Activated CD8-positive, alpha-beta memory T cell treated with anti-CD3 and anti-CD28 coated beads for 4 hours (primary cell): ENCODE results near the gene PAH.

Experiments
- DNase-seq, 2 donors: peaks; one replicate each; pipeline ENCODE4 v3.0.0-alpha.2; 2020; ENCODE audit warnings: low read depth in 2 of 2

The PAH gene

GRCh38 chr12:102917026-102917787 is at the start of gene PAH:
PAH (minus strand) TSS chr12:102917244; CDS start chr12:102917130, 114 bp downstream.
- DNase-seq, result peak in 1 of 2 donors; percentile 1

DNA sequence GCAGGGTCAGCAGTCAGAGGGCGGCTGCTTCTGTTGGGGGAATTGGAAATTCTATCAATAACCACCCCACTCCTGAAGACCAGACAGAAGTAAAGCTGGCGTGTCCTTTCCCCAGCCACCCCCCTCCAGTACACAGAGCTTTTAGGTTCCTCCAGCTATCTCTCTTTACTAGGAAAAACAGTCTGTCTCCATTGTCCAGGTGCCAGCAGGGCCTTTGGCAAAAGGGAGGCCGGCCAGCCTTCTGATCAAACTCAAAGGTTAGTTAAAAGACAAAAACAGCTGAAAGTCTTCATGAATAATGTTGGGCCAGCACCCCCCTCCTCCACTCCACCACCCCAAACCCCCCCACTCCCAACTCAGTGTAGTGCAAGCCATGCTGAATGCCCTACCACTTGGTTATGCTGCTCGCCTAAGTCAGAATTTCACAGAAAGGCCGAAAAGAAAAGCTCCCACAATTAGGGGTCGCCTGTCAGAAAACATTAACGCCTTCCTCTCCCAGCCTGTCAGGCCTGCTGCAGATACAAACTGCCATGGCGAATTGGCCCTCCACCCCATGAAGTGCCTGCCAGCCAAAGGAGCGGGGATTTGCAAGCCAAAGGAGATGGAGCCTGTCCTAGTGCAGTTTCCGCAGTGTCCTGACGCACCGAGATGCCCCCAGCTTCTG is 49.3 kb upstream of the PAH start:
- no peak for DNase-seq

DNA sequence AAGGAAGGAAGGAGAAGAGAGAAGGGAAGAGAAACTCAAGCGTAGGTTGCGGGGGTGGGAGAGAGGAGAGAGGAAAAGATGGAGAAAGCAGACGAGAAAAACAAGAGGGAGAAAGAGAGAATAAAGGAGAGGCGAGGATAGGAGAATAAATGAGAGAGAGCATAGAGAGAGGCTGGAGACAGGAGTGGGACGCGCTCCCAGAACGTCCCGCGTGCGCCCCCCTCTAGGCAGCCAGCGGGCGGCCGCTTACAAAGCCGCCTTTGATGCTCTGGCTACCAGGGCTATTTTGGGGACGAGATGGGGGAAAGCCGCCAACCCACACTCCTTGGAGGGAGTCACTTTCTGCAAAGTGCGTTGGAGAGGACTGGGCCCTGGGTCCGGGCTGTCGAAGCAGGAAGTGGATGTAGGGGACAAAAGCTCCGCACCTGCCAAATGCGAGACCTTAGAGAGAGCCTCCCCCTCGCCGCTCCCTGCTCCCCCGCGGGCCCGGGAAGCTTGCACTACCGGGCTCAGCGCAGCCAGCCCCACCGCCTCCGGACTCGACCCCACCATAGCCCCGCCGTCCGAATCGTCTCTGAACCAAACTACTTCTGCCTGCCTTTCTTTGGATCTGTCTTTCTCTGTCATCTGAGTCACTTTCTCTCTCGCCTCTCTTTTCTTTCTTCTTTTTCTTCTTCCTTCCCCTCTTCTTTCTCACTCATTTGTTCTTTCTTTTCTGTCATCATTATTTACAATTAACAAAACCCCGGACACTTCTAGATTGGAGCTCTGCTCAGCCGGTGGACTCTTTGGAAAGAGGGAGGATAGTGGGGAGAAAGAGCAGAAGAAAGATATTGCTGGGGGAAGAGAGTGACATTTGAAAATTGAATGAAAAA is 48.5 kb upstream of the PAH start:
- no peak for DNase-seq

DNA sequence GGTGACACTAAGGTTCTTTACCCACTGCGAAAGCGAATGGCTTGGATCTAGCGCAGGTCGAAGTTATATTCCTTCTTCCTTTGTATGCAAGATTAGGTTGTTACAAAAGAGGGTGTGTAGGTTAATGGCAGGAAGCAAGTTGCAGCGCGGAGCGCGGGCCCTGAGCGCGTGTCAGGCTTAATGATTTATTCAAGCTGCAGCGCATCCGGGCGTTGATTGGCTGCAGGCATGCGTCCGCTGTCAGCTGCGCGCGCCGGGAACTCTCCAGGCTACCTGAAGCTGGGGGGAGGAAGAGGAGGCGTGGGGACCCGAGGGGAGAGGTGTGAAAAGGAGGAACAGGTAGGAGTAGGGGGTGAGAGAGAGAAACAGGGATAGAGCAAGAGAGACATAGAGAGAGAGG is 47.8 kb upstream of the PAH start:
- DNase-seq, result no peak

DNA sequence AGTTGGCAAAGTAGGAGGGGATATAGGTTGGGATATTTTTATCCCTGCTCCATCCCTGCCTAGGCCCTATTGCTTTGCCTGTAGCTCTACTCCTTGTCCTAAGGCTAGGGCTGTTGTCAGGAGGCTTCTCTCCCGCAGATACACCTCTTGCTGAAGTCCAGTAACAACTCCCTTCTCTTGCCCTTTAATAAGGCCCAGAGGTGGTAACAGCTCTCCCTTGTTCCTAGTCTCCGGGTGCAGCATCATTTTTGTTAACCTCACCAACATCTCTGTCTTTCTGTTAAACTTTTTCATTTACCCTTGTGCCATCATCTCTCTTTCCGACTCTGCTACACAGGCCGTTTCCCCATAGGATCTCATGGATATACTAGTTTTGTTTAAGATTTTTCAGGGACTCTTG is 46.8 kb upstream of the PAH start:
- DNase-seq, result no peak

DNA sequence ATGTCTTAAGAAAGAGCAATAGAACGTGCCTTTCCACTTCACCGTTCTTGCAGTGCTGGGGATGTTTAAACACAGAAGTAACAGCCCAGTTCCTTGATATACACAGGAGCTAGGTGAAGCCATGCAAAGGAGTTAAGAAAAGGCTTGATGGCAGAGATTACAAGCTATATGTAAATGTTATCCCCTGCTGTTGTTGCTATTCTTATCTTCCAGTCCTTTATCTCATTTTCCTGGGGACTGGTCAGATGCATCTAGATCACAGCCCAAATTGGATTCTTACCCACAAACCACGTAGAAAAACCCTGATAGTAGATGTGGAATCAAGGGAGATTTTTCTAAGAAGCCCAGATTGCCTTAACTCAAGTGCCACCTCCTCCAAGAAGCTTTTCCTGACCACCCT is 45.9 kb upstream of the PAH start:
- no peak for DNase-seq

GRCh38 chr12:102962532-102962931 is 45.5 kb upstream of the PAH start:
- no peak for DNase-seq

DNA sequence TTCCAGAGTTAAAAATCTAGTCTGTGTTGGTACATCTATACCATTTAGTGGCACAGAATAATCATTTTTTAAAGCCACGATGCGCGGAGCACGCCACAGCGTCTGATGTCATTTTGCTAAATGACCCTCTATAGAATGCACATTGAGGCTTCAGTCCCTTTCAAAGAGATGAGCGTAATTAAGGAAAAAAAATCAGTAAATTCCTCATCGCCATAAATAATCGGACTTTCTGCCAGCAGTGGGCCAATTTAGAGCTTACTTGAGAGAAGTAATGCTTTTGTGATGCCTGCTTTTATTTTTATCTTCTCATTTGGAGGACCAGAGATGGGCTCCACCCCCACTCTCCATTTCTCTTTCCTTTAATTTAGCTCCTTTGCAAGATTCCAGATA is 44.4 kb upstream of the PAH start:
- no peak for DNase-seq

- DNase-seq, result no peak
Observed at GRCh38 chr12:102960766-102961465, 43.9 kb upstream of the PAH start.

DNA sequence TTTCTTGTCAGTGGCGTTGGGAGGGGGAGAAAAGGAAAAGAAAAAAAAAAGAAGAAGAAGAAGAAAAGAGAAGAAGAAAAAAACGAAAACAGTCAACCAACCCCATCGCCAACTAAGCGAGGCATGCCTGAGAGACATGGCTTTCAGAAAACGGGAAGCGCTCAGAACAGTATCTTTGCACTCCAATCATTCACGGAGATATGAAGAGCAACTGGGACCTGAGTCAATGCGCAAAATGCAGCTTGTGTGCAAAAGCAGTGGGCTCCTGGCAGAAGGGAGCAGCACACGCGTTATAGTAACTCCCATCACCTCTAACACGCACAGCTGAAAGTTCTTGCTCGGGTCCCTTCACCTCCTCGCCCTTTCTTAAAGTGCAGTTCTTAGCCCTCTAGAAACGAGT is 42.3 kb upstream of the PAH start:
- no peak for DNase-seq

DNA sequence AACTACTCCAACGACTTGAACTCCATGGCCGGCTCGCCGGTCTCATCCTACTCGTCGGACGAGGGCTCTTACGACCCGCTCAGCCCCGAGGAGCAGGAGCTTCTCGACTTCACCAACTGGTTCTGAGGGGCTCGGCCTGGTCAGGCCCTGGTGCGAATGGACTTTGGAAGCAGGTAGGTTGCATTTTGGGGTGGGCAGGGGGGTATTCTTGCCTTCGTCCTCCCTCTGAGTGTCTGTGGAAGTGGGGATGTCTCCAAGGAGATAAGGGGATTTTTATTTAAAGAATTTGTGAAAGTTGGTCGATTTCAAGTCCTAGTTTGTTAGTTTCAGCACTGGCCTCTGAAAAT is 41.8 kb upstream of the PAH start:
- DNase-seq, result no peak

- DNase-seq, result no peak
Observed at GRCh38 chr12:102958073-102958829, 41.2 kb upstream of the PAH start.

DNA sequence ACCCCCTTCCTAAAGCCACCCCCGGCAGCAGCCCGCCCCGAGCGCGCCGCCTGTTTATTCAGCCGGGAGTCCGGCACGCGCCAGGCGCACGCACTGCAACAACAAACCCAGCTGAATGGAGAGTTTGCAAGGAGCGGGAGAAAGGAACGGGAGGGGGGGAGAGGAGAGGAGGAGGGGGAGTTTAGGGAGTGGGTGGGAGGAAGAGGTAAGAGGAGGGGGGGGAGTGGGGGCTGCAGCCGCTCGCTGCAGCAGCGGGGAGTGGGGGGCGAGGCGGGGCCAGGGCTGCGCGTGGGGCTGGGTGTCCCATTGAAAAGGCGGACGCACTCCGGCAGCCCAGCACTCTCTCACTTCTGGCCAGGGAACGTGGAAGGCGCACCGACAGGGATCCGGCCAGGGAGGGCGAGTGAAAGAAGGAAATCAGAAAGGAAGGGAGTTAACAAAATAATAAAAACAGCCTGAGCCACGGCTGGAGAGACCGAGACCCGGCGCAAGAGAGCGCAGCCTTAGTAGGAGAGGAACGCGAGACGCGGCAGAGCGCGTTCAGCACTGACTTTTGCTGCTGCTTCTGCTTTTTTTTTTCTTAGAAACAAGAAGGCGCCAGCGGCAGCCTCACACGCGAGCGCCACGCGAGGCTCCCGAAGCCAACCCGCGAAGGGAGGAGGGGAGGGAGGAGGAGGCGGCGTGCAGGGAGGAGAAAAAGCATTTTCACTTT is 40.5 kb upstream of the PAH start, which contains the start of gene ASCL1:
Gene ASCL1 (plus strand): TSS at position 336 of the 712 bp plus-strand sequence. CDS start 571 bp downstream, outside the sequence.
- no peak for DNase-seq

DNA sequence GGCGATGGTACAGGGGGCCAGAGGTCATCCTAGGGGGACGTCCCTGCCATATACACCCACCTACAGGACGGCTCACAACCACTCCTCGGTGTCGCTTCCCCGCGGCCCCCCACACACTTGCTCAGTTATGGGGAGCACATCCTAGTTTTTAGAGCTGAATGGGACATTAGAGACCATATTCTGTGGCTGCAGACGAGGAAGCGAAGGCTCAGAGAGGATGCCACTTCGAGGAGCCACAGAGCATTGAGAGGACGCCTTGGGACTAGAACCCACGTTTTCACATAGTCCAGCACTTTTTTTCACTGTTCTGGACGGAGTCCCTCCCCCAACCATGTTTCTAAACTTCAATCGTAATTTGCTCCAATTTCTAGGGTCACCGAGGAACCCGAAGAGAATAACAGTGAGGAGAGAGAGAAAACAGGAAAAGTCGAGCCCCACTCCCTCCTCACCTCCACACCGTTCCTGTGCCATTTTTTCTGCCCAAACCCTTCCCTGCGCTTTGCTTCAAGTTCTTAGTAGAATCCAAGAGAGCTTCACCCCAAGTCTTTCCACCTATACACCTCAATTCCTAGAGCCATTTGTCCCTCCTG is 39.8 kb upstream of the PAH start:
- DNase-seq, result no peak

- no peak for DNase-seq
Observed at GRCh38 chr12:102955926-102956737, 39.1 kb upstream of the PAH start.

- no peak for DNase-seq
Observed at GRCh38 chr12:102954134-102954533, 37.1 kb upstream of the PAH start.

GRCh38 chr12:102953221-102953620 is 36.2 kb upstream of the PAH start:
- no peak for DNase-seq

- no peak for DNase-seq
Observed at GRCh38 chr12:102951841-102952240, 34.8 kb upstream of the PAH start.

DNA sequence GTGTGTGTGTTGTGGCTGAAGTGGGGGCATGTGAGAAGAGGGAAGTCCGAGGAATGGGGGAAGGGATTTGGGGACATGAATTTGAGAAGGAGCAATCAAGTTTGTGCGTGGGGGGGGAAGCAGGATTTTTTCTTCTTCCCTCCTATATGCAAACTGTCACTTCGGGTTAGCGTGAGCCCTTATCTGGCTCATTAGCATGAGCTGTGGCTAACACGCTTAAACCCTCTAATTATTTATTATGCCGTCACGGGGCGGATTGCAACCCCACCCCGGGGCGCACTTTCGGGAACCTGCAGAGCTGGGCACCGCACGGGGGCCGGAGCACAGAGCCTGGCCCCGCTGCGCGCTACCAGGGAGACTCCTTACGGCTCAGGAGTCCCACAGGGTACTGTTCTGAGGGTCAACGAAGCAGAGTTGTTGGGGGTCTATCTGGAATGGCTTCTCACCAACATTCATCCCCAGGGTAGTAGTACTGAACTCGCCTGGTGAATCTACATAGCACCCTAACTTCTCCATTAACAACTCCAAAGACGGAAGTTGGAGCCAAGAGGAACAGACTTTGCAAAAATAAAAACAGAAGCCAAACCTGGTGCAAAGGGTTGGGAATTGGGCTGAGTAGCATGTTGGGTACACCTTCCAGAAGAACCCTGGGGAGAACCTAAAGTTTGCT is 34.0 kb upstream of the PAH start:
- DNase-seq, result no peak
